Anterior cingulate cortex (tissue), 58 donors: ENCODE results near the gene ZNF862.
"Not testable (repeated sequence)": the region's sequence is repeated elsewhere in the genome, so short reads cannot be mapped to it uniquely, and the experiment has no call there.

ENCODE experiments used
- DNase-seq, 58 donors: peaks; one replicate each; lab custom pipeline; 2025; lab: John Stamatoyannopoulos, UW

ZNF862 gene

DNA sequence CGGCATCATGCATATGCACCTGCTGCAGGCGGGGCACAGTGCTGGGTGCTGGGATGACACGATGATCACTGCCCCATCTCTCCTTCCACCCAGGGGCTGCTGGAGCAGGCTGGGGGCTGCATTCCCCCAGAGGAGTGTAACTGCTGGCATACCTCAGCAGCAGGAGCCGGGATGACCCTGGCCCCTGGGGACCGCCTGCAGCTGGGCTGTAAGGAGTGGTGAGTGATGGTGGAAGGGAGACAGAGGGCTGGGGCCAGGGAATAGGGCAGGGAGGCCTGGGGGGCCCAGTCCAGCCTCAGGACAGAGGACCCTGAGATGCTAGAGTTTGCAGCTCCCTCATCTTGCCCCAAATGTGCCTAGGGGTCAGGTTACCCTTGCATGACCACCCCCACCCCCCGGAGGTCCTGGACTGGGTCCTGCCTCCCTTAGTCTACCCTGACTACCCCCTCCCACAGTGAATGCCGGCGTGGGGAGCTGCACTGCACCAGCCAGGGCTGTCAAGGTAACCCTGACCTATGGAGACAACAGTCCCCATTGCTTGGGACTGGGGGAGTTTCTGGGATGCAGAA is 14.5 kb upstream of the ZNF862 start:
- no peak for DNase-seq

DNA sequence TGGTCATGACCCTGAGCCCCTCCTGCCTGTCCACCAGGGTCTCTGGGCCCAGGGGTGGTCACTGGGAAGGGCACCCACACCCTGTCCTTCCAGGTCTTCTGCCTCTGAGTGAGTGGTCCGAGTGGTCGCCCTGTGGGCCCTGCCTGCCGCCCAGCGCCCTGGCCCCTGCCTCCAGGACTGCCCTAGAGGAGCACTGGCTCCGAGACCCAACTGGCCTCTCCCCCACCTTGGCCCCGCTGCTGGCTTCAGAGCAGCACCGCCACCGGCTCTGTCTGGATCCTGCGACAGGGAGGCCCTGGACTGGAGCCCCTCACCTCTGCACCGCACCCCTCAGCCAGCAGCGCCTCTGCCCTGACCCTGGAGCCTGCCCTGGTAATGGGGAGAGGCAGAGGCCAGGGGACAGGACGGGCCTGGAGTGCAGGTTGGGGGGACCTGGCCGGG is 13.9 kb upstream of the ZNF862 start:
- DNase-seq, result no peak

DNA sequence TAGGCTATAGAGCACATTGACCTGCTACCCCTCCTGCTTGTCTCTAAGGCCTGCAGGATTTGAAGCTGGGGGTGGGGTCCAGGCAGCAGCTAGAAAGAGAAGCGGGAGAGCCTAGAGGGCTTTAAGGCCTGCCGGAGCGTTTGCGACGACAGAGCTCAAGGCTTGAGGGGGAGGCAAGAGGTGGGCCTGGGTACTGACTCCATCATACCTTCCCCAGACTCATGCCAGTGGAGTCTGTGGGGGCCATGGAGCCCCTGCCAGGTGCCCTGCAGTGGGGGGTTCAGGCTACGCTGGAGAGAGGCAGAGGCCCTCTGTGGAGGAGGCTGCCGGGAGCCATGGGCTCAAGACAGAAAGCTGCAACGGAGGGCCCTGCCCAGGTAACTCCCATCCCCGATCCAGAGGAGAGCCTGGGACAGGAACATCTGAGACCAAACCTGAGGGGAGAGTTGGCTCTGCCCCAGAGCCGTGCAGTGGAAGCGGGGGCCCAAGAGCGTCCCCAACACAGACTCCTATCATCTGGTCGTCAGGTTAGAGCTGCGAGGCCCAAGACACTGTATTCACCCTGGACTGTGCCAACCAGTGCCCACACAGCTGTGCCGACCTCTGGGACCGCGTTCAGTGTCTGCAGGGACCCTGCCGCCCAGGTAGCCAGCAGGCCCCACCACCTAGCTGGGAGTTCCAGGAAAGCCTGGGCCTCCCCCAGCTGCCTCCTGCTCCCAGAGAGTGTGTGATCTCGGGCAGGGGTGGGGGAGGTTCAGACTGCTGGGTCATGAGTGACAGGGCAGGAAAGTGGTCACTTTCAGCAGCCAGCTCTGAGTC is 13.2 kb upstream of the ZNF862 start:
- no peak for DNase-seq

DNA sequence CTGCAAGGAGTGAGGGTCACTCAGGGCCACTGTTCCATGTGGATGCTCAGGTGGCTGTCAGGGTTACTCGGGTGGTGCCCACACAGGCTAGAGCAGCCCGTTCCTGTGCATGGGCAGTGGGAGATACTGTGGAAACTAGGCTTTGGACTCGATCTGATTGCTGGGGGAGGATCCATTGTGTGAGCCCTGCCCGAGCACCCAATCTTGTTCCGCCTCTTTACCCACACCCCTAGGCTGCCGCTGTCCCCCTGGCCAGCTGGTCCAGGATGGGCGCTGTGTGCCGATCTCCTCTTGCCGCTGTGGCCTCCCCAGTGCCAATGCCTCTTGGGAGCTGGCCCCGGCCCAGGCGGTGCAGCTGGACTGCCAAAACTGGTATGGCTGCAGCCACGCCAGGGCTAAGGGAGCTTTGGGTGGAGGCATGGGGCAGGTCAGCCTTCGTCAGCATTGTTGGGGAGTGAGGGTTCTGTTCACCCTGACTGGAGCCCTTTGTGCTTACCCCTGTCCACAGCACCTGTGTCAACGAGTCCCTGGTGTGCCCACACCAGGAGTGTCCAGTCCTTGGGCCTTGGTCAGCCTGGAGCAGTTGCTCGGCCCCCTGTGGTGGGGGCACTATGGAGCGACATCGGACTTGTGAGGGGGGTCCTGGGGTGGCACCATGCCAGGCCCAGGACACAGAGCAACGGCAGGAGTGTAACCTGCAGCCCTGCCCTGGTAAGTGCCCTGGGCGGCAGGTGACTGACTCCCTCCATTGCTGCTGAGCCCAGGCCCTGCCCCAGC is 12.4 kb upstream of the ZNF862 start:
- DNase-seq, result no peak

DNA sequence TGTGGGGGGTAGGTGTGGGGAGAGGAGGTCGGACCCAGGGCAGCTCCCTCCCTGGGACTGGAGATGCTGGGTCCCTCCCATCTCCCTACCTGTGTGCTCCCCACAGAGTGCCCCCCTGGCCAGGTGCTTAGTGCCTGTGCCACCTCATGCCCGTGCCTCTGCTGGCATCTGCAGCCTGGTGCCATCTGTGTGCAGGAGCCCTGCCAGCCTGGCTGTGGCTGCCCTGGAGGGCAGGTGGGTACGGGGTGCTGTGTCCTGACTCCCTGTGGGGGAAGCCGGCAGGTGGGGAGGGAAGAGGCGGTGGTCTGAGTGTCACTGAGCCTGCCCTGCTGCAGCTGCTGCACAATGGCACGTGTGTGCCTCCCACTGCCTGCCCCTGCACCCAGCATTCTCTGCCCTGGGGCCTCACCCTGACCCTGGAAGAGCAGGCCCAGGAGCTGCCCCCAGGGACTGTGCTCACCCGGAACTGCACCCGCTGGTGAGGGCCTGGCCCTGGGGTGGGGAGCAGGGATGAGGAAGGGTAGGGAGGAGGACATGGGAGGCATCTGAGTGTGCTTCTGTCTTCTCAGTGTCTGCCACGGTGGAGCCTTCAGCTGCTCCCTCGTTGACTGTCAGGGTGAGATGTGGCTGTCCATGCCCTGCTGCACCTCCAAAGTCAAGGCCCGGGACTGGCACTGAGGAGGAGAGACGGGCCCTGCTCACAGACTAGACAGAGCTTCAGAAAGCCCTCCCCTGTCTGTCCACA is 11.7 kb upstream of the ZNF862 start:
- DNase-seq, result no peak

DNA sequence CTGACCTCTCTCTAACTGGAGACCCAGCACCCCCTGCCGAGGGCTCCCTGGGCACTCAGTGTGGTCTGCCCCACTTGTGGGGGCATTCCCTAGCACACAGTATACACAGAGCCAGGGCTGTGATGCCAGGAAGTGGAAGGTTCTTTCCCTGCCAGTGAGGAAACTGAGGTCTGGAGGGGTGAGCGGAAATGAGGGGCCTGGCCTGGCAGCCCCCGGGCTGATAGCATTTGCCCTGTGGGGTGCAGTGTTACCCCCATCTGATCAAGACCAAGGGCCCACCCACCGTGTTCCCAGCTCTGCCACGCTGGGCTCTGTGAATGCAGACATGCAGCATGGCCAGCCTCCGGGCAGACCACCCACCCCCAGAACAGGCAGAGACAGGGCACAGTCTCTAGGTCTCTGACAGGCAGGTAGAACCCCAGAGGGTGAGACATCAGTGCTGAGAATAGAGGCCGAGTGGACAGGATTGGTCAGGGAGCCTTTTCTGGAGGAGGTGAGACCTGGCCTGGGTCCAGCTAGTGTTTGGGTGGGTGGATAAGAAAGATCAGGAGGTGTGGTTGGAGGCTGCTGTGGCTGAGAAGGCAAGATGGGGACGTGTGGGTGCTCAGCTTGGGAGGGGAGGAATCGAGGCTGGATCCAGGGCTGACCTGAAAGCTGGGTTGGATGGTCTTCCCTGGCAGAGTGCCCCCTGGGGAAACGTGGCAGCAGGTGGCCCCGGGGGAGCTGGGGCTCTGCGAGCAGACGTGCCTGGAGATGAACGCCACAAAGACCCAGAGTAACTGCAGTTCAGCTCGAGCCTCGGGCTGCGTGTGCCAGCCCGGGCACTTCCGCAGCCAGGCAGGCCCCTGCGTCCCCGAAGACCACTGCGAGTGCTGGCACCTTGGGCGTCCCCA is 10.8 kb upstream of the ZNF862 start:
- DNase-seq, result no peak

DNA sequence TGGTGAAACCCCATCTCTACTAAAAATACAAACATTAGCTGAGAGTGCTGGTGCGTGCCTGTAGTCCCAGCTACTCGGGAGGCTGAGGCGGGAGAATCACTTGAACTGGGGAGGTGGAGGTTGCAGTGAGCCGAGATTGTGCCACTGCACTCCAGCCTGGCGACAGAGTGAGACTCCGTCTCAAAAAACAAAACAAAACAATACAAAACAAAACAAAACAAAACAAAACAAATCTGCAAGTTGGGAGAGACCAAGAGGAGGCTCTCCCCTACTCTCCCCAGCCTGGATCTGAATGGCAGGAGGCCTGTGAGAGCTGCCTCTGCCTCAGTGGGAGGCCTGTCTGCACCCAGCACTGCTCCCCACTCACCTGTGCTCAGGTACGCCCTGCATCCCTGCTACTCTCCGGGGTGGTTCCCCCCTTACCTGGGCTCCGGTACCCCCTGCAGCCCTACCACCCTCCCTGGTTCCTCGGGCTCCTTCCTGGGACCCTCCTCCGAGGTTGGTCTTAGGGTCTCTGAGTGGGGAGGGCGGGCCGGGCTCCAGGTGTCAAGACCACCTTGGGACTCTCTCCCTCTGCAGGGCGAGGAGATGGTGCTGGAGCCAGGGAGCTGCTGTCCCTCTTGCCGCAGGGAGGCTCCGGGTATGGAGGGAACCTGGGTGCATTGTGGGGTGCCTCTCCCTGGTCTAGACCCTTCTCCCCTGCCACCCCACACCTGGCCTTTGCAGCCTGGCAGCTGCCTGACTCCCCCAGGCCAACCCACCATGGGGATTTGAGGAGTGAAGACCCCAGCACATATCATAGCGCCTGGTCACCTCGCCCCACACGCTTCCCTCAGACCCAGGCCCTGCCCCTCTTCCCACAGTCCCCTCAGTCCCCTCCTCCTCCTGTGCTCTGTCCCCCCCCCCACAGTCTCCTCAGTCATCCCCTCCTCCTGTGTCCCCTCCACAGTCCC is 9.5 kb upstream of the ZNF862 start:
- no peak for DNase-seq

DNA sequence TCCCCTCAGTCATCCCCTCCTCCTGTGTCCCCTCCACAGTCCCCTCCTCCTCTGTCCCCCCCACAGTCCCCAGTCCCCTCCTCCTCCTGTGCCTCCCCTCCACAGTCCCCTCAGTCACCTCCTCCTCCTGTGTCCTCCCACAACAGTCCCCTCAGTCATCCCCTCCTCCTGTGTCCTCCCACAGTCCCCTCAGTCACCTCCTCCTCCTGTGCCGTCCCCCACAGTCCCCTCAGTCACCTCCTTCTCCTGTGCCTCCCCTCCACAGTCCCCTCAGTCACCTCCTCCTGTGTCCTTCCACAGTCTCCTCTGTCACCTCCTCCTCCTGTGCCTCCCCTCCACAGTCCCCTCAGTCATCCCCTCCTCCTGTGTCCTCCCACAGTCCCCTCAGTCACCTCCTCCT is 7.6 kb upstream of the ZNF862 start:
- not testable (repeated sequence) for DNase-seq

DNA sequence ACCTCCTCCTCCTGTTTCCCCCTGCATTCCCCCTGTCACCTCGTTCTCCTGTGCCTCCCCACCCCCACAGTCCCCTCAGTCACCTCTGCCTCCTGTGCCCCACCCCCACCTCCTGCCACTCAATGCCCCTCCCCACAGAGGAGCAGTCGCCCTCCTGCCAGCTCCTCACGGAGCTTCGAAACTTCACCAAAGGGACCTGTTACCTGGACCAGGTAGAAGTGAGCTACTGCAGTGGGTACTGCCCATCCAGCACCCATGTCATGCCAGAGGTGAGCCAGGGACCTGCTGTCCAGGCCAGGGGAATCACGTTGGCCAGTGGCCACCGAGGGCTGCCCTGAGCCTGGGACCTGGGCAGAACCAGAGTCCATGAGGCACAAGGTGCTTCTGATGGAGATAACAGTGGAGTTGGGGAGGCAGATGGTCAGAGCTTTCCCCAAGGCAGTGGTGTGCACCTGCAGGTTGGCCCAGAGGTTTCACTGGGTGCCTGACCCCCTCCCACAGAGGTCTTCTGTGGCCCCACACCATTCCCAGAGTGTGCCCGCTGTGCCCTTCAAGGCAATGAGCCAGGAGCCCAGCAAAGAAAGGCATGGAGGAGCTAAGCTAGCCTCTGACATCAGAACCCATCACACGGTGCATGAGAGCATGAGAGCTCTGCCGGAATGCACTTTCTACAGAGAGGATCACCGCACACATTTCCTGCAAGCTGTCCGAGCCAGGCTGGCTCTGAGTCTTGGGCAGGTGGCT is 7.0 kb upstream of the ZNF862 start:
- DNase-seq, result no peak

DNA sequence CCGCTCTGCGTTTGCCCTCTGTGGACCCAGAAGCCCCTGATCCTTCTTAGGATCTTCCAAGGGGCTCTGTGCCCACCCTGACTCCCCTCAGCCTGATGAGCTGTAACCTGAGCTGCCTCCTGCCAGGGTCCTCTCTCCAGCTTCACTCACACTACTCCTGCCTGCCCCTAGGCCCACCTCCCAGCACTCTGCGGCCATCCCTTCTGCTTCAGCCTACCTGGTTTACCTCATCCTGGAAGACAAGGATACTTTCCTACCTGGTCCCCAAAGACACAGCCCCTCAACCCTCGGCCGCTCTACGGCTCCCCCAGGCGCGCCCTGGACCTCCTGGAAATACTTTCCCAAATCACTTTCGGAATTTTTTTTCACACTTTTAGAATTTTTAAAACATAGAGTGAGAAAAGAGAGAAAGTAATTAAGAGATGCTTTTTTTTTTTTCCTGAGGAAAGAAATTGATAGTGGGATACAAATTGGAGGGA is 6.4 kb upstream of the ZNF862 start:
- DNase-seq, result no peak

DNA sequence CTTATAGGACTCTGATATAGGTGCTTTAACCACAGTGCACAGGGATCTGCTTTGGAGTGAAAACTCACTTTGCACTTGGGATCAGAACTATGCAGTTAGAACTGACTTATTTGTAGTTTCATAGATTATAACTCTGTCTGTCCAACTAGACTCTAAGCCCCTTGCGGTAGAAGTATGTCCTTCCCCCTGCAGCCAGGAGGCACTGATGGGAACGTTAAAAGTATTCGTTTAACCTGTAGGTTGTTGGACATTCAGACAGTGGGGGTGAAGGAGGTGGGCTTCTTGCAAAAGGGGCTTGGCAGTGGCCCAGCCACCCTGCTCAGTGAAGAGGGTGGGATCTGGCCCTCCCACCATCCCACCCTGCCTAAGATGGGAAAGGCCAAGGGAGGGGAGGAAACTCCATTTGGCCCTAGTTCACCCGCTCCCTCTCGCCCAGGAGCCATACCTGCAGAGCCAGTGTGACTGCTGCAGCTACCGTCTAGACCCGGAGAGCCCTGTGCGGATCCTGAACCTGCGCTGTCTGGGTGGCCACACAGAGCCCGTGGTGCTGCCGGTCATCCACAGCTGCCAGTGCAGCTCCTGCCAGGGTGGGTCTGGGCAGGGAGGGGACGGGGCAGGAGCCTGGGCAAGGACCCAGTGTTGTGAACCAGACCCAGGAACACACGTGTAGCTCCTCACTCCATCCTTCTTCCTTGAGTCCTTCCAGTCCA is 5.7 kb upstream of the ZNF862 start:
- no peak for DNase-seq

DNA sequence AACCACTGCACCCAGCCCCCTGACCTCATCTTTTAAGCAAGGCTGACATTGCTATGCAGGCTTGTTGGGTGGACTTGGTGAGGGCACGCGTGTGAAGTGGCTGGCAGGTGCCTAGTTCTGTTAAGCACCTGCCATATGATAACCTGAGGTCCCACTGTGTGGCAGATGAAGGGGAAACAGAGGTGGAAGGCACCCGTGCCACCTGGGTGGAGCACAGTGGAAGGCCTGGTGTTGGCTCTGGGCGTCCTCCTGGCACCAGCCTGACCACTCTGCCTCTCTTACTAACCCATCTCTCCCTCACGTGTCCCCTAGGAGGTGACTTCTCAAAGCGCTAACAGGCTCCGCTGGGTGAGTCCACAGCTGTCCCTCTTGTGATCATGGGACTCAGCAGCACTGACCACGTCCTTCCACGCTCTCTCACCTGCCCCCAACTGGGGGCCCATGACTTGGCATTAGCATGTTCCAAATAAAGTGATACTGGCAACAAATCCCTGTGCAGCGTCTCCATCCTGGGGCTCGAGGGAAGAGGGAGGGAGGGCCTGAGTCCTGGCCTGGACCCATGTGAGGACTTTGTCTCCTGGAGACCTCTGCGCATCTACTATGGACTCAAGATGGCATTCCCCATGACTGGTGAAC is 4.6 kb upstream of the ZNF862 start:
- no peak for DNase-seq

DNA sequence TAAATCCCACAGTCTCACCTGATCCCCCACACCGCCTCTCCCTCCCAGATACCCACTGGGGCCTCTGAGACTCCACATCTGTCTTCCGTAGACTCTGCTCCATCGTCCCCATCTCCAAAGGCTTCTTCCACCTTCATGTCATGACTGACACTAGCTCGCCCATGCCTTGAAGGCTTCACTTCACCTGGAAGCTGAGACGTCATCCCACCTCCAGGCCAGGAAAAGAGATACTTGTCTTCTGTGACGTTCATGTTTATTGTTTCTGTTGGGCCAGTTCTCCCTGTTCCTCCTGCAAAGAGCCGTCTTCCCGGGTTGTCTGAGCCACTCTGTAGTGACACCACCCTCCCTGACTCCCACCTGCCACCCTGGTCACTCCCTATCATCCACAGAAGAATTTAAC is 3.6 kb upstream of the ZNF862 start:
- DNase-seq, result no peak

DNA sequence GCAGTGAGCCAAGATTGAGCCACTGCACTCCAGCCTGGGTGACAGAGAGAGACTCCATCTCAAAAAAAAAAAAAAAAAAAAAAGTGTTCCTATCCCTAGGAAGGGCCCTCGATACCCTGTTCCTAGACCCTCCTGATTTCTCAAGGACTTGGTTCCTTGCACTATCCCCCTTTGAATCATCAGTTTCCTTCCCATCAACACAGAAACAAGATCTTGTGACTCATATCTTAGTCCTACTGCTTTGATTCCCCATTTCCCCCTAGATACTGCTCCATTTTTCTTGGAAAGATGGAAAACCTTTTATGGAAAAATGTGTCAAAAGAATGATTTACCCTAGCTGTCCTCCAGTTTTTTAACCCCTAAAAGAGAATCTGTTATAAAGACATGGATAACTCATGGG is 1.7 kb upstream of the ZNF862 start:
- DNase-seq, result no peak

DNA sequence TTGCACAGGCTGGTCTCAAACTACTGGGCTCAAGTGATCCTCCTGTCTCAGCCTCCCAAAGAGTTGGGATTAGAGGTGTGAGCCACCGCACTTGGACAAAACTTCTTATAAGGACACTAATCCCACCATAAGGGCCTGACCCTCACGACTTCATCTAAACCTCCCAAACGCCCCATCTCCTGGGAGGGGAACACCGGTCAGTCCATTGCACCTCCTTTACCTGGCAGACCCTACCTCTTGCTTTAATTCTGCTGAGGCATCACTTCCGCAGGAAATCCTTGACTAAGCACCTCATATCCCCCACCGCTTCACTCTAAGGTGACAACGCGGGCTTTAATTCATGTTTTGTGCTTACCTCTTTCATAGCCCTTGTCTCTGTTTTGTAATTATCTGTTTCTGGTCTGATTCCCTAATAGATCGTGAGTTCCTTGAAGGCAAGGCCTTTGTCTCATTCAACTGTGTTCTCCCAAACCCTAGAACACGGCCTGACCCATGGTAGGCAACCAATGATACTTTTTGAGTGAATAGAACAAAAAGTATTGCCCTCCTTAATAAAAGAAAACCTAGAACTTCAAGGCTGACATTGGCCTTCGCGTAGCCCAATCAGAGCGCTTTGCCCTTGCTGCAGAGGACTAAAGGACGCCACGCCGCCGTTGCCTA is 481 bp upstream of the ZNF862 start:
- no peak for DNase-seq

DNA sequence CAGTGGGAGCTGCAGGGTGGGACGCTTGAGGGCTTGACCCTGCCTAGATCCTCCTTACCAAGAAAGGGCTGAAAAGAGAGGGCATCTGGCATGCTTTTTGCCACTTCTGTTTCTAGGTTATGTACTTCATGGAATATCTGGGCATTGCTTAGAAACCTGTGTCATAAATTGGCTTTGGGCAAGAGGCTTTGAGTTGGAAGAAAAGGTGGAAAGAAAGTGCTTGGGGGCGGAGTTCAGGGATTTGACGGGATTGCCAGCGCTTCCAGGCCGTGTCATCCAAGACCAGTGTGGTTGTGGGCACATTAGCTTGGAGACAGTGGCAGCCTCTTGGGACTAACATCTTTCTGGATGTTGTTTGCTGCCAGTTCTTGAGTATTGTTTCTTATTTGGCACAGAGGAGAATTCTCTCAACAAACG is 825 bp downstream of the ZNF862 start:
- DNase-seq, result no peak
